Thymus (tissue), 2 donors: ENCODE data around the gene TMX2. TPM values are rescaled to one million over a fixed set of nuclear protein-coding genes. Genes with fewer than 3 reads are reported as not detected.

Experiments
- polyA plus RNA-seq: library from polyadenylated mRNA; stranded (reverse); fragments of 200-250 nt; gene quantifications from one replicate; pipeline ENCODE4 v1.2.3, GENCODE V29; 2013
- total RNA-seq: library from RNA; stranded (reverse); fragments of 120-200 nt; gene quantifications from one replicate; pipeline ENCODE4 v1.2.4, GENCODE V29; 2013
- donor health status: healthy.

TMX2 gene
- total and polyA plus RNA-seq, 2 donors = 60.2 to 61.4 TPM

Other genes starting within 250 kb of the TMX2 start
- gene SLC43A1, start 196.9 kb upstream of the TMX2 start, total RNA-seq = 2.3 TPM
- gene SLC43A1, start 196.9 kb upstream of the TMX2 start, polyA plus RNA-seq = 5.1 TPM
- 46.3 TPM for gene TIMM10, start 181.8 kb upstream of the TMX2 start, total RNA-seq
- 49.3 TPM for gene TIMM10, start 181.8 kb upstream of the TMX2 start, polyA plus RNA-seq
- gene SMTNL1, start 175.0 kb upstream of the TMX2 start, total RNA-seq = 0.05 TPM
- gene SMTNL1, start 175.0 kb upstream of the TMX2 start, polyA plus RNA-seq = 0.05 TPM
- gene UBE2L6, start 144.9 kb upstream of the TMX2 start, total RNA-seq = 119 TPM
- 98.7 TPM for gene UBE2L6, start 144.9 kb upstream of the TMX2 start, polyA plus RNA-seq
- 9.8 TPM for gene SERPING1, start 114.9 kb upstream of the TMX2 start, total RNA-seq
- 164 TPM for gene SERPING1, start 114.9 kb upstream of the TMX2 start, polyA plus RNA-seq
- 0.94 TPM for gene YPEL4, start 62.7 kb upstream of the TMX2 start, total RNA-seq
- gene YPEL4, start 62.7 kb upstream of the TMX2 start, polyA plus RNA-seq = 5.9 TPM
- 22.0 TPM for gene CLP1, start 54.8 kb upstream of the TMX2 start, total RNA-seq
- 13.6 TPM for gene CLP1, start 54.8 kb upstream of the TMX2 start, polyA plus RNA-seq
- gene ZDHHC5, start 44.5 kb upstream of the TMX2 start, total RNA-seq = 17.4 TPM
- gene ZDHHC5, start 44.5 kb upstream of the TMX2 start, polyA plus RNA-seq = 21.0 TPM
- 19.4 TPM for gene MED19, start 378 bp upstream of the TMX2 start, total RNA-seq
- gene MED19, start 378 bp upstream of the TMX2 start, polyA plus RNA-seq = 13.3 TPM
- 206 TPM for gene SELENOH, start 28.9 kb downstream of the TMX2 start, total RNA-seq
- gene SELENOH, start 28.9 kb downstream of the TMX2 start, polyA plus RNA-seq = 198 TPM
- gene BTBD18, start 39.2 kb downstream of the TMX2 start, total RNA-seq = under 0.01 TPM
- gene BTBD18, start 39.2 kb downstream of the TMX2 start, polyA plus RNA-seq = 0.02 TPM
- 38.6 TPM for gene CTNND1, start 49.2 kb downstream of the TMX2 start, total RNA-seq
- gene CTNND1, start 49.2 kb downstream of the TMX2 start, polyA plus RNA-seq = 34.9 TPM